HFFc6 (cell line): ENCODE measurements around the gene RBM28. TPM values are rescaled to one million over a fixed set of nuclear protein-coding genes. Genes with fewer than 3 reads are reported as not detected.

Experiments used
- DNase-seq: peaks from one replicate; pipeline ENCODE4 v3.0.0-alpha.2; 2018
- H3K27ac Mint-ChIP-seq: 2 replicates; pipeline ENCODE4 v1.8.0; 2020; ENCODE audit warnings: mild to moderate bottlenecking, mixed read lengths
- H3K27me3 Mint-ChIP-seq: 2 replicates; pipeline ENCODE4 v1.8.0; 2021; ENCODE audit warnings: mild to moderate bottlenecking, moderate library complexity, mixed read lengths; ENCODE audit not compliant: insufficient read depth
- H3K36me3 Mint-ChIP-seq: 2 replicates; pipeline ENCODE4 v1.8.0; 2021; ENCODE audit warnings: low read depth, mixed read lengths
- H3K4me1 Mint-ChIP-seq: 2 replicates; pipeline ENCODE4 v1.8.0; 2020; ENCODE audit warnings: low read depth, mixed read lengths
- H3K4me3 Mint-ChIP-seq: 2 replicates; pipeline ENCODE4 v1.8.0; 2020; ENCODE audit warnings: mild to moderate bottlenecking, moderate library complexity, mixed read lengths
- H3K9me3 Mint-ChIP-seq: 2 replicates; pipeline ENCODE4 v1.8.0; 2020; ENCODE audit warnings: mild to moderate bottlenecking, mixed read lengths
- total RNA-seq, 6 experiments: library from RNA; stranded (reverse); fragmentation: NEBNext Ultra II Directional; extraction: Animal tissue kit (Norgen Biotek cat#: 25700); gene quantifications; 2 replicates in 1 of 6; 3 replicates in 5 of 6; pipeline ENCODE4 v1.2.3, GENCODE V29; 2021
- TF ChIP-seq, protein P1 (sequence below): fragments of 200-600 bp; sonication (generic); IDR thresholded peaks from 2 replicates; pipeline ENCODE4 v1.5.0; 2021; ENCODE audit warnings: antibody characterized with exemption, mild to moderate bottlenecking

RBM28 gene
- total RNA-seq, 6 experiments from 2014 or later = 36.1 to 44.4 (median 37.8) TPM

DNA sequence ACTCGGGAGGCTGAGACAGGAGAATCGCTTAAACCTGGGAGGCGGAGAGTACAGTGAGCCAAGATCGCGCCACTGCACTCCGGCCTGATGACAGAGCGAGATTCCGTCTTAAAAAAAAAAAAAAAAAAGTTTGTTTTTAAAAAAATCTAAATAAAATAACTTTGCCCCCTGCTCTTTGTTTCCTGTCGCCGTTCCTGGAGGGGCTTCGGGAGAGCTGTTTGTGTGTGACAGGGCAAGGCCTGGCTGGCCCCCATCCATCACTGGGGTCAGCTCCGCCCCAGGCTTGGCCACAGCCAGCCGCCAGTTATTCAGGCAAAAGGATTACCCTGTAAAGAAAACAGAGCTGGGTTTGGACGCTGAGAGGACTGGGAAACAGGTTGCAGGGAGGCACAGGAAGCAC, 86.2 kb downstream of the RBM28 start:
- Mint-ChIP-seq H3K36me3 (no peaks in the 10 kb centered on the region), H3K27ac (no peak overlapping the region; the same call in 1 of the 2 replicates), H3K27me3 (peaks cover 10% of the 10 kb centered on the region), H3K4me1 (peaks cover 21% of the 10 kb centered on the region), H3K4me3 (no peak overlapping the region), H3K9me3 (no peaks in the 10 kb centered on the region)
- no peak for DNase-seq
- TF ChIP-seq, protein P1, sequence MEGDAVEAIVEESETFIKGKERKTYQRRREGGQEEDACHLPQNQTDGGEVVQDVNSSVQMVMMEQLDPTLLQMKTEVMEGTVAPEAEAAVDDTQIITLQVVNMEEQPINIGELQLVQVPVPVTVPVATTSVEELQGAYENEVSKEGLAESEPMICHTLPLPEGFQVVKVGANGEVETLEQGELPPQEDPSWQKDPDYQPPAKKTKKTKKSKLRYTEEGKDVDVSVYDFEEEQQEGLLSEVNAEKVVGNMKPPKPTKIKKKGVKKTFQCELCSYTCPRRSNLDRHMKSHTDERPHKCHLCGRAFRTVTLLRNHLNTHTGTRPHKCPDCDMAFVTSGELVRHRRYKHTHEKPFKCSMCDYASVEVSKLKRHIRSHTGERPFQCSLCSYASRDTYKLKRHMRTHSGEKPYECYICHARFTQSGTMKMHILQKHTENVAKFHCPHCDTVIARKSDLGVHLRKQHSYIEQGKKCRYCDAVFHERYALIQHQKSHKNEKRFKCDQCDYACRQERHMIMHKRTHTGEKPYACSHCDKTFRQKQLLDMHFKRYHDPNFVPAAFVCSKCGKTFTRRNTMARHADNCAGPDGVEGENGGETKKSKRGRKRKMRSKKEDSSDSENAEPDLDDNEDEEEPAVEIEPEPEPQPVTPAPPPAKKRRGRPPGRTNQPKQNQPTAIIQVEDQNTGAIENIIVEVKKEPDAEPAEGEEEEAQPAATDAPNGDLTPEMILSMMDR = no peak

DNA sequence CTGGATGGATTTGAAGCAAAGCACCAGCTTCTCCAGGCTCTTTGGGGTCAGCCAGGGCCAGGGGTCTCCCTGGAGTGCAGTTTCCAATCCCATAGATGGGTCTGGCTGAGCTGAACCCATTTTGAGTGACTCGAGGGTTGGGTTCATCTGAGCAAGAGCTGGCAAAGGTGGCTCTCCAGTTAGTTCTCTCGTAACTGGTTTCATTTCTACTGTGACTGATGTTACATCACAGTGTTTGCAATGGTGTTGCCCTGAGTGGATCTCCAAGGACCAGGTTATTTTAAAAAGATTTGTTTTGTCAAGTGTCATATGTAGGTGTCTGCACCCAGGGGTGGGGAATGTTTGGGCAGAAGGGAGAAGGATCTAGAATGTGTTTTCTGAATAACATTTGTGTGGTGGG, 88.4 kb downstream of the RBM28 start:
- Mint-ChIP-seq H3K4me3 (no peak overlapping the region), H3K27me3 (peaks cover 18% of the 10 kb centered on the region), H3K36me3 (no peaks in the 10 kb centered on the region), H3K9me3 (no peaks in the 10 kb centered on the region), H3K4me1 (peaks cover 21% of the 10 kb centered on the region), H3K27ac (no peak overlapping the region)
- TF ChIP-seq, protein P1 = no peak
- no peak for DNase-seq

DNA sequence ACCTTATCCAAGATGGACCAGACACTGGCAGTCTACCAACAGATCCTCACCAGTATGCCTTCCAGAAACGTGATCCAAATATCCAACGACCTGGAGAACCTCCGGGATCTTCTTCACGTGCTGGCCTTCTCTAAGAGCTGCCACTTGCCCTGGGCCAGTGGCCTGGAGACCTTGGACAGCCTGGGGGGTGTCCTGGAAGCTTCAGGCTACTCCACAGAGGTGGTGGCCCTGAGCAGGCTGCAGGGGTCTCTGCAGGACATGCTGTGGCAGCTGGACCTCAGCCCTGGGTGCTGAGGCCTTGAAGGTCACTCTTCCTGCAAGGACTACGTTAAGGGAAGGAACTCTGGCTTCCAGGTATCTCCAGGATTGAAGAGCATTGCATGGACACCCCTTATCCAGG, 89.2 kb downstream of the RBM28 start:
- TF ChIP-seq, protein P1 = no peak
- Mint-ChIP-seq H3K9me3 (no peaks in the 10 kb centered on the region), H3K27ac (no peak overlapping the region), H3K4me3 (no peak overlapping the region), H3K4me1 (peaks cover 18% of the 10 kb centered on the region), H3K36me3 (no peaks in the 10 kb centered on the region), H3K27me3 (peaks cover 20% of the 10 kb centered on the region)
- no peak for DNase-seq

DNA sequence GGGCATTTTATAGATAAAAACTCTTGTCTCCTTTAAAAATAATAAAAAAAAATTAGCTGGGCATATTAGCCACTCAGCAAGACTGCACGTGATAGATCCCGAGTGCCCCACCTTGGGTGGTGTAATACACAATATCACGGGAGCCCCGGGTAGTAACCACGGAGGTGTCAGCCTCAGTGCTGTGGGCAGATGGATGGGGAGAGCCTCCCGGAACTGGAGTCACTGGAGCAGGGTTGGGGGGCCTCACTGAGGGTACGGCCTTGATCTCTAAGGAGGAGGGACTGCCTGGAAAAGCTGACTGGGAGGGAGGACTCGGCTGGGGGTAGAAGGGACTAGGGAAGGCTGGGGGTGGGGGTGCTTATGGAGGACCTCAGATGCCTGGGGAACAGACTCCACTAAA, 90.0 kb downstream of the RBM28 start:
- TF ChIP-seq, protein P1 = no peak
- Mint-ChIP-seq H3K4me3 (no peak overlapping the region), H3K27ac (no peak overlapping the region), H3K27me3 (peaks cover 26% of the 10 kb centered on the region), H3K36me3 (no peaks in the 10 kb centered on the region), H3K9me3 (no peaks in the 10 kb centered on the region), H3K4me1 (peaks cover 11% of the 10 kb centered on the region)
- no peak for DNase-seq

DNA sequence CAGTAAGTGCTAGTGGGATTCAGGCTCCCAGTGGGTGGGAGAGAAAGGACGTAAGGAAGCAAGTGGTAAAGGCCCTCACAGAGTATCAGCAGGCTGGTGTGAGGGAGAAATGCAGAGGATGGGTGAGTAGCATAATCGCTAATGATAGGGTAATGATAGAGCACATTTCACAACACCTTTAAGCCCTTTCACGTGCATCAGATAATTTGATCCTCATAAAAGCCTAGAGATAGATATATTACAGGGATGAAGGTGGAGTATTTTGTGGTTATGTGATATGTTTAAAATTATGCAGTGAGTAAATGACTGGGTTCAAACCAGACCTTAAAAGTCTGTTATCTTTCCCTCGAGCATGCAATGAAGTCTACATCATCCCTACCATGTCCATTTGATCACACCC, 92.4 kb downstream of the RBM28 start:
- DNase-seq = no peak
- no peak overlapping the region for H3K4me3 Mint-ChIP-seq
- no peaks in the 10 kb centered on the region for H3K36me3 Mint-ChIP-seq
- peaks cover 12% of the 10 kb centered on the region for H3K4me1 Mint-ChIP-seq
- H3K27ac Mint-ChIP-seq = no peak overlapping the region
- peaks cover 29% of the 10 kb centered on the region for H3K27me3 Mint-ChIP-seq
- no peaks in the 10 kb centered on the region for H3K9me3 Mint-ChIP-seq
- TF ChIP-seq, protein P1 = no peak

Other genes with a start within 250 kb of the RBM28 start
- not detected for gene LEP, start 102.6 kb downstream of the RBM28 start, total RNA-seq
- not detected for gene PRRT4, start 17.8 kb upstream of the RBM28 start, total RNA-seq
- gene IMPDH1, start 66.1 kb upstream of the RBM28 start, total RNA-seq = 100 to 1,000 TPM in 1 of 6 experiments, 10 to 100 TPM in 5; 81.8 to 107 (median 93.3) TPM
- 1 to 10 TPM; 6.3 to 9.0 (median 7.2) TPM for gene HILPDA, start 112.0 kb upstream of the RBM28 start, total RNA-seq
- 10 to 100 TPM; 25.5 to 33.6 (median 31.7) TPM for gene METTL2B, start 132.8 kb upstream of the RBM28 start, total RNA-seq